ENCODE measurements around the gene ZP4. TPM values are rescaled to one million over a fixed set of nuclear protein-coding genes. Genes with fewer than 3 reads are reported as not detected.

Gene ZP4, protein sequence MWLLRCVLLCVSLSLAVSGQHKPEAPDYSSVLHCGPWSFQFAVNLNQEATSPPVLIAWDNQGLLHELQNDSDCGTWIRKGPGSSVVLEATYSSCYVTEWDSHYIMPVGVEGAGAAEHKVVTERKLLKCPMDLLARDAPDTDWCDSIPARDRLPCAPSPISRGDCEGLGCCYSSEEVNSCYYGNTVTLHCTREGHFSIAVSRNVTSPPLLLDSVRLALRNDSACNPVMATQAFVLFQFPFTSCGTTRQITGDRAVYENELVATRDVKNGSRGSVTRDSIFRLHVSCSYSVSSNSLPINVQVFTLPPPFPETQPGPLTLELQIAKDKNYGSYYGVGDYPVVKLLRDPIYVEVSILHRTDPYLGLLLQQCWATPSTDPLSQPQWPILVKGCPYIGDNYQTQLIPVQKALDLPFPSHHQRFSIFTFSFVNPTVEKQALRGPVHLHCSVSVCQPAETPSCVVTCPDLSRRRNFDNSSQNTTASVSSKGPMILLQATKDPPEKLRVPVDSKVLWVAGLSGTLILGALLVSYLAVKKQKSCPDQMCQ
- total RNA-seq (not detected), polyA plus RNA-seq (ENCODE audit: insufficient read length in 6 of 6) (not detected)
- long read RNA-seq, donor 1: 0 reads
- long read RNA-seq, donor 2: 0 reads
- long read RNA-seq, donor 3: 0 reads
- long read RNA-seq, donor 4: 0 reads
- long read RNA-seq, donor 5: 0 reads
- long read RNA-seq, donor 6: 0 reads
- long read RNA-seq, donor 7: 0 reads
- long read RNA-seq, donor 8: 0 reads
- long read RNA-seq, donor 9: 0 reads
- long read RNA-seq, donor 10: 0 reads
- long read RNA-seq, donor 11: 0 reads
- long read RNA-seq, donor 12: 0 reads

DNA sequence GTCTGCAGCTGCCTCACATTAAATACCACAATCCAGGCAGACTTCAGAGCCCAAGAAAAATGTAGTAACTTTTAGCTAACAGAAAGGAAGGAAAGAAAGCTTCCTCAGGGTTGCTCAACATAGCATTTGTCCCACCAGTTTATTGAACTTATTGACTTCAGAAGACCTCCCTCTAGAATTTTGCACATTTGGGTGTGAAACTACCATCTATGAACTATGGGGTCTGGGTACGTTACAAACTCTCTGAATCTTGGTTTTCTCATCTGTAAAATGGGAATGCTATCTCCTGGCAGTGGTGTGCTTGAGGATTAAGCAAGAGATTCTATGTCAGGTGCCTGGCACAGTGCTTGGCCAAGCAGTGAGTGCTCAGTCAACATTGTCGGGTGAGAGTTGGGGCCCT is at the start of gene ZP4:
ZP4 (minus strand) TSS at position 101 of the 400 bp plus-strand sequence. CDS start 287 bp downstream, outside the sequence.
- no peak within 1 kb of the TSS for H3K27ac ChIP-seq
- no peaks in the 10 kb centered on the region for H3K4me1 ChIP-seq
- DNase-seq (no peak), ATAC-seq (no peak)
- H3K36me3 ChIP-seq: no peaks in the 10 kb centered on the region
- H3K27me3 ChIP-seq: no peaks in the 10 kb centered on the region
- TF ChIP-seq, protein P1, sequence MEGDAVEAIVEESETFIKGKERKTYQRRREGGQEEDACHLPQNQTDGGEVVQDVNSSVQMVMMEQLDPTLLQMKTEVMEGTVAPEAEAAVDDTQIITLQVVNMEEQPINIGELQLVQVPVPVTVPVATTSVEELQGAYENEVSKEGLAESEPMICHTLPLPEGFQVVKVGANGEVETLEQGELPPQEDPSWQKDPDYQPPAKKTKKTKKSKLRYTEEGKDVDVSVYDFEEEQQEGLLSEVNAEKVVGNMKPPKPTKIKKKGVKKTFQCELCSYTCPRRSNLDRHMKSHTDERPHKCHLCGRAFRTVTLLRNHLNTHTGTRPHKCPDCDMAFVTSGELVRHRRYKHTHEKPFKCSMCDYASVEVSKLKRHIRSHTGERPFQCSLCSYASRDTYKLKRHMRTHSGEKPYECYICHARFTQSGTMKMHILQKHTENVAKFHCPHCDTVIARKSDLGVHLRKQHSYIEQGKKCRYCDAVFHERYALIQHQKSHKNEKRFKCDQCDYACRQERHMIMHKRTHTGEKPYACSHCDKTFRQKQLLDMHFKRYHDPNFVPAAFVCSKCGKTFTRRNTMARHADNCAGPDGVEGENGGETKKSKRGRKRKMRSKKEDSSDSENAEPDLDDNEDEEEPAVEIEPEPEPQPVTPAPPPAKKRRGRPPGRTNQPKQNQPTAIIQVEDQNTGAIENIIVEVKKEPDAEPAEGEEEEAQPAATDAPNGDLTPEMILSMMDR (IDR thresholded peaks at IDR 0.05): no peak
- no peaks in the 10 kb centered on the region for H3K9me3 ChIP-seq
- intact Hi-C loops (cut with DNase I): no loop called here
- no peak within 1 kb of the TSS for H3K4me3 ChIP-seq

DNA sequence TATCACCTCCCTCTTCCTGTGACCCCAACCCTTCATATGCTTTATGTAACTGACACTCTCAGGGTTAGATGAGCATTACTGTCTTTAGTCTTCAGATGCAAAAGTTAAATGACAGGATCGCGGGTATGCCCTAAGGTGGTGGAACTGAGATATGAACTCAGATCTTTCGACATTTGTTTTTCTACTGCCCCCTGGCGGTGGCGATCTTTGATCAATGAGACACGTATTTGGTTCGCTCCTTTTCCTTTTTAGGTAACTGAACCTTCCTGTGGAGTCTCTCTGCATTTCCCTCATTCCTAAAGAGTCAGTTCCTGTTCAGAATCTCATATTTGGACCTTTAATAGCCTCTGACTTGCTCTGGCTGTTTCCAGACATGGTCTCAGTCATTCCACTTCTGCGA is 47.8 kb upstream of the ZP4 start:
- no peak overlapping the region for H3K27ac ChIP-seq
- TF ChIP-seq, protein P1 (IDR thresholded peaks at IDR 0.05): no peak
- no peak overlapping the region for H3K4me3 ChIP-seq
- no peaks in the 10 kb centered on the region for H3K9me3 ChIP-seq
- intact Hi-C loops (cut with DNase I): no loop called here
- H3K36me3 ChIP-seq: no peaks in the 10 kb centered on the region
- no peaks in the 10 kb centered on the region for H3K4me1 ChIP-seq
- DNase-seq (no peak), ATAC-seq (no peak)
- no peaks in the 10 kb centered on the region for H3K27me3 ChIP-seq

DNA sequence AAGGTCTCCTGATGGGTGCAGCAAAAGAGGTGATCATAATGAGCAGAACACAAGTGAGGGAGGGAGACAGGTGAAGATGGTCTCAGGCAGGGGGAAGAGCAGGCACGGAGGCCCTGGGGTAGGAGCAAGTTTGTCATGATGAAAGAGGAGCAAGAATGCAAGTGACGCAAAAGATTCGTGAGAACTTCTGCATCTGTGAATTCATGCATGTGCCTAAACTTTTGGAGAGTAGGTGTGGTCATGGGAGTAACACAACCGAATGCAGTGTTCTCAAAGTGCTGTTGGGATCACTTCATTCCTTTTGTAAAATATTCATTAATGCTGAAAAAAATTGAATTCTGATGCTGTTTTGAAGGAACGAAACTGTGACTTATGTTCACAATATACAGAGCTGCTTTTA is 47.3 kb upstream of the ZP4 start:
- no peaks in the 10 kb centered on the region for H3K36me3 ChIP-seq
- TF ChIP-seq, protein P1 (IDR thresholded peaks at IDR 0.05): no peak
- no peaks in the 10 kb centered on the region for H3K9me3 ChIP-seq
- intact Hi-C loops (cut with DNase I): no loop called here
- no peak overlapping the region for H3K27ac ChIP-seq
- DNase-seq (no peak), ATAC-seq (no peak)
- no peak overlapping the region for H3K4me3 ChIP-seq
- no peaks in the 10 kb centered on the region for H3K27me3 ChIP-seq
- no peaks in the 10 kb centered on the region for H3K4me1 ChIP-seq

DNA sequence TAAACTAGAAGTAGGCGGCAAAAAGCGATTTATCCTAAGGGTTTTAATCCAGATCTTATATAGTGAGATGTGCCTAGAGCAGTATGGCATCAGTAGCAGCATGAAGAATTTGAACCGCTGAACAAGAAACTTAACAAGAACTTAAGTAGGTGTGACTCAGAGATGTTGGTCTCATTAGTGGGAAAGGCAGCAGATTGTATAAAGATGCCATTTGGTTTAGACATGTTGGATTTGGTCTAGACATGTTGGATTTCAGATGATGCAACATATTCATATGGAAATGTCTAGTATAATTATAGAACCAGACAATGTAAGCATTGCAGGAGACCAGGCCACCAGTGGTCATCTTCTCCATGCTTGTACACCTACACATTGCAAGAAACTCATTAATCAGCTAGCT is 42.1 kb upstream of the ZP4 start:
- Histone ChIP-seq H3K4me3 (no peak overlapping the region), H3K27ac (no peak overlapping the region), H3K4me1 (no peaks in the 10 kb centered on the region), H3K36me3 (no peaks in the 10 kb centered on the region), H3K9me3 (no peaks in the 10 kb centered on the region), H3K27me3 (no peaks in the 10 kb centered on the region)
- TF ChIP-seq, protein P1 (IDR thresholded peaks at IDR 0.05): no peak
- DNase-seq: no peak
- intact Hi-C loops (cut with DNase I): no loop called here
- ATAC-seq: no peak

DNA sequence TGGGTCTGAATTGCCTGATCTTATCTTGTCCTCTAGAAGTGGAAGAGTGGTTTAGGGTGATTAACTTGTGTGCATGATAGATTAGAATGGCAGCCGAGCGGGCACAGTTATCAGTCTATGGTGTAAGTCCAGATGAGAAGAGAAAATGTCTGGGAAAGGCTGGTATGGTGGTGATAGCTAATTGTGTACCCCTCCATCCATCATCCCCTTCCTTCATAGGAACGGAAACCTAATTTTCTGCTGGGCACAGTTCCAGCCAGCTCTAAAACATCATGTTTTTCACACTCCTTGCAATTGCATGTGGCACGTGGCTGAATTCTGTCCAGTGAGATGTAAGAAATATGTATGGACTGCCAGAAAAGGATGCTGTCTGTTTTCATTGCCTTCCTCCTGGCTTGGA is 40.9 kb upstream of the ZP4 start:
- Histone ChIP-seq H3K27ac (no peak overlapping the region), H3K4me1 (no peaks in the 10 kb centered on the region), H3K4me3 (no peak overlapping the region), H3K27me3 (no peaks in the 10 kb centered on the region), H3K9me3 (no peaks in the 10 kb centered on the region), H3K36me3 (no peaks in the 10 kb centered on the region)
- ATAC-seq (no peak), DNase-seq (no peak)
- TF ChIP-seq, protein P1 (IDR thresholded peaks at IDR 0.05): no peak
- intact Hi-C loops (cut with DNase I): no loop called here
